NCI-H2196 treated with DMSO at 0.1 percent for 48 hours (cell line): ENCODE measurements around the gene EHD1.

Experiments used
- DNase-seq: peaks from one replicate; lab custom pipeline; 2025; ENCODE audit not compliant: unreplicated experiment; lab: John Stamatoyannopoulos, UW

The EHD1 gene

DNA sequence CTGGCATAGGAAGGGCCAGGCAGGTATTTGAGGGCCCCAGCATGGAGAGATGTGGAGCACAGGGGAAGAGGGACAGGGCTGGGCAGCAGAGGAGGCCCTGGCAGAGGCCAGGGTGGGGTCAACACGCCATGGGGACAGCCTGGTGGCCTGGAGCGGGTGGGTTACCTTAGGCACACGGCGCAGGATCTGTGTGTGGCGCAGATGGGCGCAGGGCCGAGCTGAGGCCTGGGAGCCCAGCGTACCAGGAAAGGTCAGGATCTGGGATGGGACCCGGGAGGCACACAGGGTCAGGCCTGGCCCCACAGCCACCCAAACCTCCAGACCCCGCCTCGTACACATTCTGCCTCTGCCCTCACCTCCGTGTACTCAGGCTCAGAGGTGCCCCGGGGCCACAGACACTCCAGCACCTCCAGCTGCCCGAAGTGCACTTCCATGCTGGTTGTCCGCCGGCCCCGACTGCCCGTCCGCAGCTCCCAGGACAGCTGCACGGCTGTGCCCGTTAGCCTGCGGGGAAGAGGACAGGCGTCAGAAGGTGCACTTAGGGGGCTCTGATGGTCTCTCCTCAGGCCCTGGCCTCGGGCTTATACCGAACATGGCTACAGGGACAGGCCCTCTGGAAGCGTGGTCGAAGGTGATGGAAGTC, 32.2 kb upstream of the EHD1 start:
- no peak for DNase-seq

DNA sequence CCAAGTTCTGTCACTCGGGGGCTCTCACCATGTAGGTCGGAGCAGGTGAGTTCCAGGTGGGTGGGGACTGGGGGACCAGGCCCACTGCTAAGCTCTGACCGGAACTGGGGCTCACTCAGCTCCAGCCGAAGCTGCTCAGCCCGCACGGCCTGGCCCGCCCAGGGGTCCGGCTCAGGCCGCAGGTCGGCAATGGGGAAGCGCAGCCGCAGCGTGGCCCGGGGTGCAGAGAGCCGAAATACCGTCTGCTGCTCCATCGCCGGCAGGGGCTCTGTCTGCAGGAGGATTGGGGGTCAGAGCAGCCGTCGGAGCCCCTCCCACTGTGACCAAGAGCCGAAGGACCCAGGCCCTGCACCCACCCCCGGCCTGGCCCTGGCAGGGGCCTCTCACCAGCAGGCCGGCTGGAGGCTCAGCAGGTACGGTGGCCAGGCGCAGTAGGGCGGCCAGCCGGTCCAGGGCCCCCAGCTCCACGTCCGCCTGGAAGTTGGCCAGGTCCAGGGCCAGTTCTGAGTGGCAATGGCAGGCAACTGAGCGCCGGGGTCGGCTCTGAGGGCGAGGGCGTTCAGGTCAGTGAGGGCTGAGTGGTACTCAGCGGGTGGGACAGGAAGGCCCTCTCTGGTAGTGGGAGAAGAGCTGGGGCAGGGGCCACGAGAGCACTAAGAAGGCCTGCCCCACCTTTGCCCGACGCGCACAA, 31.4 kb upstream of the EHD1 start:
- DNase-seq = no peak

DNA sequence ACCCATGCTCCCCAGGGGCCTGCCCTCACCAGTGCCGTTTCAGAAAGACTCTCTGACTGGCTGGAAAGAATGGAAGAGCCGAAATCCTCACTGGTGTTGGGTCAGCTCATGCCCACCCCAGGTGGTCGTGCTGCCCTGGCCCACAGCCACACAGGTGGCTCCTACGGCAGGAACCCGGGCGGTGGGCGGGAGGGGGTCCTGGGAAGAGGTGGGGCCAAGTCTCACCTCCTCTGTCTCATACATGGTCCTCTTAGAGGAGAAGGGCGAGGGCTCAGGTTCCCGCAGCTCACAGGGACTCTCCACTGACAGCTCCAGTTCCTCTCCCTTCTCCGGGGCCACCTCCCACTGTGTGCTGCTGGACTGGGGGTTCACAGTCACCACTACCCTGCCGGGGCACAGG, 30.3 kb upstream of the EHD1 start:
- no peak for DNase-seq

DNA sequence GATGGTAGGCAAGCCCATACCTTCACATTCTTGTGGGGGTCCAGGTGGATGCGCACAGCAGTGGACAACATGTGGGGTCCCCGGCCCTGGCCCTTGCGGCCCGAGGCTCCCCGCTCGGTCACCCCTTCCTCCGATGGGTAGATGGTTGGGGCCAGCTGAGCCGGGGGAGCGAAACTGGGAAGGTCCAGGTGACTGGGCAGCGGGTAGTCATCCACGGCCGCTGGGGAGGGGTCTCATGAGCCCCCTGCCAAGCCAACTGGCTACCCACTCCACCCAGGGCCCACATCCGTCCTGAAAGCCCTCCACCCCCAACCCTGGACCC, 27.9 kb upstream of the EHD1 start:
- no peak for DNase-seq

DNA sequence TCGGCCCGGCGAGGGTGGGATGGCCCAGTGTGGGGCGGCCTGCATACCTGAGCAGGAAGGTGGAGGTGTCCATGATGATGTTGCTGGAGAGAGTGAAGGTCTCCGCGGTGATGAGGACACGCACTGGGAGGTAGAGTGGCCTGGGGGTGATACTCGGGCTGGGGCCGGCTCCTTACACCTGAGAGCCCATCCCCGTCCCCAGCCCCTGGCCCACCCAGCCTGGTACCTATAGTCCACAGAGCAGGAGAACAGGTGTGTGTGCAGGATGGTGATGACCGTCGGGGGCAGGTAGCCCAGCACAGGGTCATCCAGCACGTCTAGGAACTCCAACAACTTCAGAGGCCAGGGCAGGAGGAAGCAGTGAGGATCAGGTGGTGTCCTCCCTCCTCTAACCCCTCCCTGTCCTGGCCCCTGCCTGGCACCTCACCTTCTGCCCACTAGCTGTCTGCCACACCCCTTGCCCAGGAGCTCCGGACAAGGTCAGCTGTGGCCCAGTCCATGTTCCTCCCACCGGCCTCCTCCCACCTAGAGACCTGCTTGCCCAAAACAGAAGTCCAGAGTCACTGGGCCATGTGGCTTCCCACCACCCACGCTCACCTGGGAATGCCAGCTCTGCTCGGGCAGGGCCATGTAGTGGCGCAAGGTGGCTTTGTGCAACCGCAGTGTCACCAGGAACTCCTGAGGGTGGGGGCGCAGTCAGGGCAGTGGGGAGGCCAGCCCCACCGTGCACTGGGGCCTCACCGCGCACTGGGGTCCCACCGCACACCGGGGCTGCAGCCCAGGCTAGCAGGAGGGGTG, 27.3 kb upstream of the EHD1 start:
- no peak for DNase-seq

DNA sequence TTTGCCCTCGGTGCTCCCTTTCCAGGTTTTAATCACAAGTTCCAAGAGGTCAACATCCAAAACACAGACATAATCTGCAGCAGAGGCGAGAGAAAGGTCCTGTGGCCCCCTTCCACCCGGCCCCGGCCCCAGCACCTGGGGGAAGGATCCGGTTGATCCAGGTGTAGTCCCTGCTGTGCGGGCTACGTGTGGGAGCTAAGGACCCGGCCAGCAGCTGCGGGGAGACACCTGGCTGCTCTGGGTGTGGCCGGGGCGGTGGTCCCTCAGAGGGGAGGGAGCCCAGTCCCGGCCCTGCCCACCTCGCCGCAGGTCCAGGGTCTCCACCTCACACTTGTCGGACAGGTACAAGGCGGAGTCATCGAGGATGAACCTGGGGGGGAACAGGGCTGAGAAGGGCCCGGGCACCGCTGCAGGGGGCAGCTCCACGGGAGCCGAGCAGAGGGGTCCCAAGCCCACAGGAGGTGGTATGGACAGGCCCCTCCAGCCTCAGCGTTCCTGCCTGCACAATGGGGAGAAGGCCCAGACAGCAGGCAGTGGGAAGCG, 24.9 kb upstream of the EHD1 start:
- no peak for DNase-seq

DNA sequence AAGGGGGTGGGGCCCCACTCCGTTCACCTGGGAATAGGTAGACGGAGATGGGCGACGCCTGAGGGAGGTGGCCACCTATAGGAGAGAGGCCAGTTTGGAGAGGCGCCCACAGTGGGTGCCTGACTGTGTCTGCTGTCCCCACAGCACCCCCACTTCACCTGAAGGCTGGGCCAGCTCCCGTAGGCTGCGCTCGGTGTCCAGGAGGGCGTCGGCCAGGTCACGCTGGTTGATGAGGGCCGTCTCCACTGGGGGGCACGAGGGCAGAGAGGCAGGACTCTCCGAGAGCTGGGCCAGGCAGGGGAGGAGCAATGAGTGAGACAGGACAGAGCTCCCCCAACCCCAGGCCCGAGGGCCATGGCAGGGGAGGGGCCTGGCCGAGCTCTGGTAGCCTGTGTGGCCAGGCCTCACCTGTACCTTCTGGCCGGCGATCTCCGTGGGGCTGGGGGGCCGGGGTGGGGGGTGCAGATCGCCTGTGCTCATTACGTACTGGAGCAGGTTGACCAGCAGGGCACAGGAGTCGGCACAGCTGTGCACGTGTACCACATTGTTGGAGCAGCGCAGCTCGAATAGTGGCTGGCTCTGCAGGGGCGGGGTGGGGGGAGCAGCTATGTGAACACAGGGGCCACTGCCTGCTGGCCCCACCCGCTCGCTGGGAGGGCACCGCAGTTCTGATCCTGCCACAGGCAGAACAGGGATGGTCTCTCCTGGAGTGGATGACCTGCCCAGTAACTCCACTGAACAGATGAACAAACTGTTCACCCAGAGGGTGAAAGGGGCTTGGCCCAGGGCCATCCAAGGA, 23.9 kb upstream of the EHD1 start:
- no peak for DNase-seq

DNA sequence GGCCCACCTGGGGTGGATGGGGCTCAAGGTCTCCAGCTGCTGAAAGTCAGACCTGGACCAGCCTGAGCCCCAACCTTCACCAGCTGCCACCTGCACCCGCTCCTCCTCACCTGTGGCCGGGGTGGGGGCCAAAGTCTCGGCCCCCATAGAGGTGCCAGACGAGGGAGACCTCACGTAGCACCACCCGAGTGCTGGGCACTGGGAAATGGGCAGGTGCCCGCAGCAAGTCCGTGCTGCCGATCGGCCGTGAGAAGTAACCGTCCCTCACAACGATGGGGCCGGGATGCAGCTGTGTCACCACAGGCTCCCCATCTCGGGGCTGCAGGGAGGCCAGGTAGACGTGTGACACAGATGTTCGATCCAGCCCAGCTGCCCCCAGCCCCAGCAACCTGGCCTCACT, 22.4 kb upstream of the EHD1 start:
- DNase-seq = no peak

DNA sequence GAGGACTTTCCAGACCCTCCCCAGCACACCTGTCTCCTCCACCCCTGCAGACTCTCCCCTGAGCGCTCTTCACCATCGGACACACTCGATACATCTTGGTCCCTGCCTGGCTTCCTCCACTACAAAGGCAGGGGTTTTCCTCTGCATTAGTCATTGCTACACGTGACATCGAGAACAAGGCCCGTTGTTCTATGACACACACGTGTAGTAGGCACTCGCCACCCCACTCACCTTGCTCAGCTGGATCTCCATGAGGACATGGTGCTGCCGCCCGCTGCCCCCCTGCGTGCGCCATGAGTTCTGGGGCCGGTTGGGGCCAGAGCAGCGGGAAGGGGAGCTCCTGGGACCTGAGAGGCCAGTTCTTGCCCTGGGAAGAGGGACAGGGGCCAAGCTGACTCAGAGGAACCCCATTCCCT, 21.9 kb upstream of the EHD1 start:
- DNase-seq = no peak

DNA sequence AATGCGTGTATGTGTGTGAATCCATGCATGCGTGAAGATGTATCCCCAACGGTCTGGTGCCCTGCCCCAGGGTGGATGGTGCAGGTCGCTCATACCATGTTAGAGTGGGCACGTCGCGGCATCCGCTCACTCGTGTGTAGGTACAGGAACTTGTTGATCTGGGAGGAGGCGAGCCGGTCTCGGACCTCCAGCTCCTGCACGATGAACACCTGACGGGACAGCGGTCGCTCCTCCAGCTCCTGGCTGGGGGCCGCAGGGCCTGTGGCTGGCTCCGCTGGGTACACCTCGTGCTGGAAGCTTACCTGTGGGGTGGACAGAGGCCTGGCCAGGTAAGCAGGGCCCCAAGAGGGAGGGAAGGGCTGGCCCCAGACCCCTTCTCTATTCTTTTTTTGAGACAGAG, 20.1 kb upstream of the EHD1 start:
- no peak for DNase-seq

DNA sequence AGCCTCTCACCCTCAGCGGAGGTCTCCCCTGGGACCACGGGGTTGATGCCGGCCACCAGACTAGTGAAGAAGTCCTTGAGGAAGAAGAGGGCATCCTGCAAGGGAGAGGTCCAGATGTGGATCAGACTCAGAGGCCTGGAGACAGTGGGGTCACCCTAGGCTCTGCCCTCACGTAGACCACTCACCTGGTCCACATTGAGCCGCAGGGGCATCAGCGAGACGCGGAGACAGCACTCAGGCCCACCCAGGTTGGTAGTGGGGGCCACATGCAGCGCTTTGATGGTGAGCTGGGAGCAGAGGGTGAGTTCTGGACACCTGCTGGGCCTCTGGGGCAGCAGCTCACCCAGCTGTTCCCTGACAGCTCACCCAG, 19.6 kb upstream of the EHD1 start:
- DNase-seq = no peak

DNA sequence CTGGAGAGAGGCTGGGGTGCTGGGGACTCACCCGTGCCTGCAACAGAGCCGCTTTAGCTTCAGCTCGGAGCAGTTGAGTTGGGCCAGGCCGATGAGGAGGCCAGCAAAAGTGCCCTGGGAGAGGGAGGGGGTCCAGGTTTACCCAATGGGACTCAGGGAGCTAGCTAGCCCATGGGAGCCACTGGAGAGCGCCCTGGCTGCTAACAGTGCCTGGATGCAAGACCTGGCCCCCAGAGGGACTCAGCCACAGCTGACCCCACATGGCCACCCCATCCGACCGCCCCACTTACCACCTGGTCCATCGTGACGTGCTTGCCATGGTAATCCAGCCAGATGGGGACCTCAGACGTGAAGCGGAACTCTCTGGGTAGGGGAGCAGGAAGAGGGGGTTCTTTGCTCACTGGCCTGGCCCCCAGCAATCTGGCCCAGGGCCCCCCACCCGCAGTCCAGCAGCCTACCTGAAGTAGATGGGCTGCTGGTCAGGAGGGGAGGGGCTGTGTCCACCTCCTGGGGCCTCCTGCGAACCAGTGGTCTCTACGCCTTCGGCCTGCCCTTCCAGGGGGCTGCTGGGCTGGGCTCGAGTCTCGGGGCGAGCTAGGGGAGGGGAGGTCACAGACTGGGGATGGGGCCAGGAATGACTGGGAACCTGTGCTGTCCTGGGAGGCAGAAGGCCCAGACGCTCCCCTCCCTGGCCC, 19.1 kb upstream of the EHD1 start:
- no peak for DNase-seq

DNA sequence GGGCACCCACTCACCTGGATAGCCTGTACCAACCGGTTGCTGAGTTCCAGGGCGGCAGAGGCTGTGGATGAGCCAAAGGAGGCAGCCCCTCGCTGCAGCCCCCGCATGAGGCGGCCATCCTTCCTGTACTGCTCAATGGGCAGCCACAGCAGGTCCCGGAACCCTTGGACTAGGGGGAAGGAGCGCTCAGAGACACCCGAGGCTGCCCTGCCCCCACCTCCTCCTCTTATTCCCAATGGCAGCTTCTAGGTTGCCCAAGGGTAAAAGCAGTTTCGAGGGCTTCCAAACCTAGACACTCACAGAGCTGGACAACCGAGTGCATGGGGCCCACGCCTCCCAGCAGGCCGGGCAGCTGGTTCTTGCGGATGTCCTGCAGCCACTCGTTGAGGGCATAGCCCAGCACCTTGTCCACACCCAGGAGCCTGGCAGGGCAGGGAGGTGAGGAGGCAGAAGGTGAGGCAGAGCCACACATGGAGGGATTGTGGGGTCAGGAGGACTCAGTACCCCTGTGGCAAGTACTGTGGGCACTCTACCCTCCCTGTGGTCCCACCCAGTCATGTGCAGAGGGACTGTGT, 18.1 kb upstream of the EHD1 start:
- no peak for DNase-seq

DNA sequence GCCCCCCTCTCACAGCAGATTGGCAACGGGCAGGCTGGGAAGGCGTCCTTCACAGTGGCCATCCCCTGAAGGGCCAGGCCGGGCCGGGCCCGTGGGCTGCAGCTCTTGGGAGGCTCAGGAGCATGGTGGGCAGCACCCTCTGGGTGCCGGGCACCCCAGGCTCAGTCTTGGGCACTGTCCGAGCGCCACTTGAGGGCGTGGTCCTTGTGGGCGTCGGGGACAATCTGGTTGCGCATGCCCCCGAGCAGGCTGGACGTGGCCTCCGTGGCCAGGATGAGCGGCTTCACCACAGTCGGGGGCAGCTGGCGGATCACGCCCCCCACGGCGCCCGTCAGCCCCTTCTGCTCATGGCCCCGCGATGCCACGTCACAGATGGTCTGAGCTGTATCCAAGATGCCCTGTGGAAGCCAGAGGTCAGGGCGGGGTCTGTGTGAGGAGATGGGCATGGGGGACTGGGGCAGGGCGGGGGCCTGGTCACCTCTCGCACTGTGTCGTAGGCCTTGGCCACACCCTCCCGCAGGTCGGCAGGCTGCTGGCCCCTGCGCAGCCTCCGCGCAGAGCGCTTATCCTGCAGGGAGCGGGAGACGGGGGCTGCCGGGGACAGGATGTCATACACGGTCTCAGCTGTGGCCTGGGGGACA, 16.5 kb upstream of the EHD1 start:
- DNase-seq = no peak

DNA sequence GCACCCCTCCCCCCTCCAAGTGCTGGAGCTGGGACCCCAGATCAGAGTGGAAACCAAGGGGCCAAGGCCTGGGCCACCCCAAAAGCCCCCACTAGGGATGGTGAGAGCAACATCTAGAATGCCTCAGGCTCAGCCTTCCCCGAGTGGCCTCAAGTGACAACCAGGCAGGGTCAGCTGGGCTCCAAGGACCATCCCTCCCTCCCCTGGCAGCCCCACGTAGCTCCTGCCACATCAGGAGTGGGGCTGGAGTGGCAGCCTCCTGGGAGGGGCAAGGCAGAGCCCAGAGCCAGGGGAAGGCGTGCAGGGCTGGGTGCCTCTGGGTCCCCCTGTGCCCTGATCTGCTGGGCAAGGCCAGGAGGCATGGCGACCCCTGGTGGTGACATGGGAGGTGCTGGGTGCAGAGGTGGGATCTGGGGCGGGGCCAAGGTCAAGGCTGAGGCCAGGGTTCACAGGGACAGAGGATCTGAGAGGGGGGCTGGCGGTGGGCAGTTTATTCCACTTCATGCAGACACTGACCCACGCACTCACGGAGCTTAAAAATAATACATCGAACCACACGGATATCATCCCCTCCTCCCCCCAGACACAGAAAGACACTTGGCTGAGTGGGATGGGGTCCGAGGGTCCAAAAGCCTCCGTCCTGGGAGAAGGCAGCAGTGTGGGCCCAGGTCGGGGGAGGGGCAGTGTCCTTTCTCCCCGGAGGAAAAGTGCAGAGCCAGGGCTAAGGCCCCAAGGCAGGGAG, 15.8 kb upstream of the EHD1 start:
- DNase-seq = peak; percentile 10

DNA sequence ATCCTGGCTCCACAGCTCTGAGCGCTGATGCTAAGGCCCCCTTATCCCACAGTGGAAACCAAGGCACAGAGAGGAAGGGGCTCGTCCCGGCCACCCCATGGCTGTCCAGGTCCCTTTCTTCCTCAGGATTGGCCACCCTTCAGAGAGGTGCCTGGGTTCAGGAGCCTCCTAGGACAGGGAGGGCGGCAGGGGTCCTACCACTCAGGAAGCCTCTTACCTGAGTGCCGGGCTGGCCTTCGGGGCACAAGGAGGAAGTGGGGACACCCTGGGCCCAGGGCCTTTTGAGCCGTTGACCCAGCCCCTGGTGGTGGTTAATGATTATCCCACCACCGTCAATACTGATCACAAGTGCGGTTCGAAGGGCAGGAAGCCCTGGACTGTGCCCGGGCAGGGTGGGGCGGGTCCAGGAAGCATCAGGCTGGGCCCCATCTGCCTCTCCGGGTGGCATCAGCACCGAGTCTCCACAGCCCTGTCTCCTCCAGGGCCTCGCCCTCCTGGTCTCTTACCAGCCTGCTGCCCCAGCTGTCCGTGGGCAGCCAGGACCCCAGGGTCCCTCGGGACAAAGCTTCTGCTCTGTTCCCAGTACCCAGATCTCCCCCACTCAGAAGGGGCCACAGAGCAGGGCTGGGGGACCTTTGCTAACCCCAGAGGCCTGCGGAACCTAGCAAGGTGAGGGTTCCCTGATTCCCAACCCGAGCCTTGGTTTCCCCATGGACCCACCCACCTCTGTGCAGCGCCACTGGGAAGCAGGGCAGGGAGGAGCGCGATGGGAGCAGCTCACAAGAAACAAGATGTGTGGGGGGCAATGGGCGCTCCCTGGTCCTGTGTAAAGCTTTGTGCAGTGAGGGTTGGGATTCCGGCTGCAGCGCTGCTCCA, 15.0 kb upstream of the EHD1 start:
- DNase-seq = no peak

DNA sequence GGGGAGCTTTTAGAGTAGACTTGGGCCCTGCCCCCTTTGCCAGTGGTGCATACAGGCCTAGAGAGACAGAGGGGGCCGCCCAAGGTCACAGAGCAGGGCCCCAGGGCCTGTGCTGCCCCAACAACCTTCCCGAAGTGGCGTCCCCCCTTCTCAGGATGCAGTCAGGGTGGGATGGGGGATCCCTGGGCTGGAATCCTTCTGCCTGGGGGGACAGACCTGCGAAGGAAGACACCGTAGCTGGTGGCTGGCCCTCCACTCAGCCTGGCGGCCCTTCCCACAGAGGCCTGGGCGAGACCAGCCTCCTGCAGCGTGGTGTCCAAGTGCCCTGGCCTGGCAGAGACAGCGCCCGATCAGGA, 14.4 kb upstream of the EHD1 start:
- DNase-seq = no peak

DNA sequence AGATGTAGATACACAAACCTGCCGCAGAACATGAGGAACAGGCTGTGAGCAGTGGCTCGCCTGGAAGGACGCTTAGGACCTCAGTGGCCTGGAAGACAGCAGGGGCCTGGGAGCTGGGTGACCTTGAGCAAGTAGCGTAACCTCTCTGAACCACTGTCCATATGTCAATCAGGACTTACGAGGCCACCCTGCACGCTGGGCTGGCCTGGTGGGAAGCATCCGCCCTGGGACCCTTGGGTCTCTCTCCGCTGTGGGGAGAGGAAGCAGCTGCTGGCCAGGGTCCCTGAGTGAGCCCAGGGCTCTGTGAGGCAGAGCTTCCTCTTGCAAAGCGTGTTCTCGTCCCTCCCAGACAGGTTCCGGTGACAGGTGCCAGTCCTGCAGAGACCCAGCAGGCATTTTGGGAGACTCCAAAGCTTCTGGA, 14.0 kb upstream of the EHD1 start:
- DNase-seq = no peak
